ENCODE measurements around the gene VPS72. TPM values are rescaled to one million over a fixed set of nuclear protein-coding genes. Genes with fewer than 3 reads are reported as not detected.

Gene VPS72
- total and polyA plus RNA-seq, 2 donors (not counting 3 experiments of a cell fraction or from before 2014, with no cell fraction given) = 76.2 to 85.2 TPM

DNA sequence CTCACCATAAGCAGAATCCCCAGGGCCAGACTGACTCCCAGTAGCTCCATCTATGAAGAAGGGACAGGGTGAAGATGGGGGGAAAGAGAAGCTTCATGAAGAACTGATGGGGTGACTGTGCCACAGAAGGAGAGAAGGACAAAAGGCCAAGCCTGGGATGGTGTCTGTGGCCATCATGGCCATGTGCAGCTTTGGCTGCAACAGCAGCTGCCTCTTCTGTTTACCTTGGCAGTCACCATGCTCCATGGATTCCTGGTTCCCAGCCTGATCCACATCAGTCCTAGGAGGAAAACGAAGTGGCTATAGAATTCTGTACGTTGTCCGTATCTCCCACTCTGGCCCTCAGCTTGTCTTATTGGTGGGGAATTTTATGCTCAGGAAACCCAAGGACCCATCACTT, 55.6 kb downstream of the VPS72 start:
- no peaks in the 10 kb centered on the region for H3K9me1 ChIP-seq (replicated peaks; ENCODE audit: control insufficient read depth, extremely low read depth, insufficient read depth, low read length)
- no peaks in the 10 kb centered on the region for H3K27me3 ChIP-seq (ENCODE audit: control insufficient read depth in 2 of 2, insufficient read depth in 2 of 2, low read length in 2 of 2)
- TF ChIP-seq POLR2AphosphoS5 (IDR thresholded peaks at IDR 0.05; ENCODE audit: insufficient read depth, low read depth, low read length) = no peak
- no peak for TF ChIP-seq MYC (IDR thresholded peaks at IDR 0.05; ENCODE audit: low read depth, low read length)
- TF ChIP-seq, protein P1, sequence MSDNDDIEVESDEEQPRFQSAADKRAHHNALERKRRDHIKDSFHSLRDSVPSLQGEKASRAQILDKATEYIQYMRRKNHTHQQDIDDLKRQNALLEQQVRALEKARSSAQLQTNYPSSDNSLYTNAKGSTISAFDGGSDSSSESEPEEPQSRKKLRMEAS (IDR thresholded peaks at IDR 0.05; ENCODE audit: insufficient read depth, insufficient read length) = no peak
- TF ChIP-seq, protein P2, sequence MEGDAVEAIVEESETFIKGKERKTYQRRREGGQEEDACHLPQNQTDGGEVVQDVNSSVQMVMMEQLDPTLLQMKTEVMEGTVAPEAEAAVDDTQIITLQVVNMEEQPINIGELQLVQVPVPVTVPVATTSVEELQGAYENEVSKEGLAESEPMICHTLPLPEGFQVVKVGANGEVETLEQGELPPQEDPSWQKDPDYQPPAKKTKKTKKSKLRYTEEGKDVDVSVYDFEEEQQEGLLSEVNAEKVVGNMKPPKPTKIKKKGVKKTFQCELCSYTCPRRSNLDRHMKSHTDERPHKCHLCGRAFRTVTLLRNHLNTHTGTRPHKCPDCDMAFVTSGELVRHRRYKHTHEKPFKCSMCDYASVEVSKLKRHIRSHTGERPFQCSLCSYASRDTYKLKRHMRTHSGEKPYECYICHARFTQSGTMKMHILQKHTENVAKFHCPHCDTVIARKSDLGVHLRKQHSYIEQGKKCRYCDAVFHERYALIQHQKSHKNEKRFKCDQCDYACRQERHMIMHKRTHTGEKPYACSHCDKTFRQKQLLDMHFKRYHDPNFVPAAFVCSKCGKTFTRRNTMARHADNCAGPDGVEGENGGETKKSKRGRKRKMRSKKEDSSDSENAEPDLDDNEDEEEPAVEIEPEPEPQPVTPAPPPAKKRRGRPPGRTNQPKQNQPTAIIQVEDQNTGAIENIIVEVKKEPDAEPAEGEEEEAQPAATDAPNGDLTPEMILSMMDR (IDR thresholded peaks at IDR 0.05; ENCODE audit: extremely low read depth in 1 of 2, insufficient read depth in 1 of 2, low read depth in 1 of 2, low read length in 2 of 2) = no peak
- no peak for TF ChIP-seq GATA2 (IDR thresholded peaks at IDR 0.05; ENCODE audit: insufficient read depth, insufficient read length, low read depth, low read length)
- no peak for TF ChIP-seq FOS (IDR thresholded peaks at IDR 0.05; ENCODE audit: borderline replicate concordance, insufficient read depth, low read length)
- no peak for TF ChIP-seq JUN (IDR thresholded peaks at IDR 0.05; ENCODE audit: borderline replicate concordance, insufficient read depth, insufficient read length, low read depth)
- TF ChIP-seq POLR2A (IDR thresholded peaks at IDR 0.05; ENCODE audit: low read depth, low read length) = no peak
- no peak for TF ChIP-seq EZH2 (IDR thresholded peaks at IDR 0.05; ENCODE audit: borderline replicate concordance, low read depth, low read length, severe bottlenecking)
- DNase-seq (ENCODE audit: low read depth, low spot score) (no peak), FAIRE-seq (no peak)
- no peaks in the 10 kb centered on the region for H4K20me1 ChIP-seq (replicated peaks; ENCODE audit: control insufficient read depth, extremely low read depth, insufficient read depth, low read length)
- H3K36me3 ChIP-seq (ENCODE audit: control insufficient read depth in 2 of 2, extremely low read depth in 1 of 2, insufficient read depth in 2 of 2, low read length in 2 of 2) = peaks cover 2 to 52% of the 10 kb centered on the region in 2 experiments
- no peak overlapping the region for H2AFZ ChIP-seq (ENCODE audit: low read depth, low read length)
- dilution Hi-C loops (cut with MboI; ENCODE audit: extremely low pct_ligation_motif_present, low sequenced_read_pairs) = no loop called here
- ChIA-PET CTCF (interaction anchor here (0.7 to 6.6 kb wide), 3 partner anchors 21 to 35 kb away, joined by 3 to 53 read pairs (median 7); no protein-coding TSS in a partner anchor), POLR2A (no interaction called here)
- H3K4me1 ChIP-seq (ENCODE audit: control insufficient read depth, extremely low read depth, insufficient read depth, low read length) = peaks cover 6% of the 10 kb centered on the region
- intact Hi-C loops (cut with micrococcal nuclease) = loop anchor here (1.0 kb wide), 1 partner anchor 10 kb away; no protein-coding TSS in a partner anchor
- no peak overlapping the region for H3K4me3 ChIP-seq (replicated peaks in 1 of 3; ENCODE audit: insufficient read depth in 1 of 3, low read depth in 1 of 3, low read length in 3 of 3)
- no TSS peak for BruUV-seq (replicated peaks)
- H3K9ac ChIP-seq (replicated peaks; ENCODE audit: extremely low read depth, insufficient read depth, low read length) = no peak overlapping the region
- H3K4me2 ChIP-seq (ENCODE audit: insufficient read depth, low read length) = no peak overlapping the region
- no peaks in the 10 kb centered on the region for H3K9me3 ChIP-seq (replicated peaks; ENCODE audit: control insufficient read depth, insufficient read depth, low read length)
- H3K79me2 ChIP-seq (ENCODE audit: control insufficient read depth, insufficient read depth, low read length) = no peaks in the 10 kb centered on the region
- H3K27ac ChIP-seq (ENCODE audit: insufficient read depth, low read depth, low read length) = no peak overlapping the region
